Left cardiac atrium (tissue), 4 donors: ENCODE measurements around the gene C19orf25. TPM values are rescaled to one million over a fixed set of nuclear protein-coding genes. Genes with fewer than 3 reads are reported as not detected.

ENCODE experiments used
- ATAC-seq, 2 donors: fragments of 200-7000 bp; cut with Tn5 transposase; one replicate each; pipeline ENCODE4 v1.9.1; 2020; ENCODE audit warnings: mild to moderate bottlenecking in 2 of 2, moderate library complexity in 2 of 2
- DNase-seq: peaks from one replicate; pipeline ENCODE4 v3.0.0-alpha.2; 2020
- intact Hi-C, 2 donors: fragments of 100-400 bp; cut with DNase I; formaldehyde crosslinking; loops; one replicate each; pipeline versions ENCODE4 v1.14.1 to v1.15.1; 2022 to 2023
- total RNA-seq, 2 donors: library from RNA; stranded (reverse); fragmentation: NEBNext Ultra II Directional; extraction: Animal tissue kit (Norgen Biotek cat#: 25700); gene quantifications; one replicate each; pipeline ENCODE4 v1.2.1, GENCODE V29; 2021
- donor health status: DM: no; HTN: yes; CAD: no.
- donor health status: DM: no; HTN: yes; CAD: no; lungs with severe emphysema.
- donor health status: DM: yes; HTN: yes; CAD: no.
- donor health status: Dilated cardiomyopathy.

The C19orf25 gene
- total RNA-seq, 2 donors from 2014 or later, result 16.1 to 18.9 TPM

GRCh38 chr19:1427221-1427920 lies 51.6 kb downstream of the C19orf25 start:
- intact Hi-C loops, result no loop called here
- no peak for DNase-seq
- ATAC-seq, result no peak

- ATAC-seq (no peak), DNase-seq (no peak)
- intact Hi-C loops, result no loop called here
These were observed 52.3 kb downstream of the C19orf25 start for GRCh38 chr19:1426736-1427135.

- intact Hi-C loops, result no loop called here
- ATAC-seq (no peak), DNase-seq (no peak)
These were observed 53.1 kb downstream of the C19orf25 start for GRCh38 chr19:1425902-1426301.

GRCh38 chr19:1425102-1425837 lies 53.7 kb downstream of the C19orf25 start:
- ATAC-seq (no peak), DNase-seq (no peak)
- intact Hi-C loops, result no loop called here

- no peak for ATAC-seq
- intact Hi-C loops, result no loop called here
- no peak for DNase-seq
These were observed 54.6 kb downstream of the C19orf25 start for GRCh38 chr19:1424192-1424955.

- no peak for DNase-seq
- intact Hi-C loops, result no loop called here
- ATAC-seq, result no peak
These were observed 55.4 kb downstream of the C19orf25 start for GRCh38 chr19:1423436-1424191.

Other genes starting within 250 kb of the C19orf25 start
- gene CBARP, start 241.2 kb downstream of the C19orf25 start, total RNA-seq, result 1 to 10 TPM; 1.6 to 3.8 TPM
- 100 to 1,000 TPM; 540 to 639 TPM for gene ATP5F1D, start 237.5 kb downstream of the C19orf25 start, total RNA-seq
- gene MIDN, start 230.6 kb downstream of the C19orf25 start, total RNA-seq, result 100 to 1,000 TPM in 1 of 2 donors, 10 to 100 TPM in 1; 58.7 to 148 TPM
- gene CIRBP, start 209.9 kb downstream of the C19orf25 start, total RNA-seq, result 100 to 1,000 TPM; 229 to 379 TPM
- gene FAM174C, start 203.7 kb downstream of the C19orf25 start, total RNA-seq, result 10 to 100 TPM; 19.2 to 21.4 TPM
- not detected for gene EFNA2, start 193.3 kb downstream of the C19orf25 start, total RNA-seq
- 100 to 1,000 TPM; 240 to 267 TPM for gene NDUFS7, start 95.3 kb downstream of the C19orf25 start, total RNA-seq
- gene GAMT, start 77.7 kb downstream of the C19orf25 start, total RNA-seq, result 10 to 100 TPM; 36.0 to 48.1 TPM
- gene DAZAP1, start 71.6 kb downstream of the C19orf25 start, total RNA-seq, result 10 to 100 TPM; 74.1 to 95.7 TPM
- 100 to 1,000 TPM; 714 to 737 TPM for gene RPS15, start 40.8 kb downstream of the C19orf25 start, total RNA-seq
- under 1 TPM; 0.18 to 0.21 TPM for gene APC2, start 29.1 kb downstream of the C19orf25 start, total RNA-seq
- gene PCSK4, start 11.1 kb upstream of the C19orf25 start, total RNA-seq, result 1 to 10 TPM in 1 of 2 donors, under 1 TPM in 1; 0.89 to 1.6 TPM
- 1 to 10 TPM; 2.2 to 2.3 TPM for gene REEP6, start 12.0 kb upstream of the C19orf25 start, total RNA-seq
- 10 to 100 TPM; 18.9 to 25.0 TPM for gene ADAMTSL5, start 33.8 kb upstream of the C19orf25 start, total RNA-seq
- gene PLK5, start 44.9 kb upstream of the C19orf25 start, total RNA-seq, result not detected
- gene MEX3D, start 89.1 kb upstream of the C19orf25 start, total RNA-seq, result 10 to 100 TPM; 10.9 to 12.0 TPM
- 10 to 100 TPM; 58.0 to 60.8 TPM for gene MBD3, start 113.7 kb upstream of the C19orf25 start, total RNA-seq
- 100 to 1,000 TPM; 674 to 933 TPM for gene UQCR11, start 126.2 kb upstream of the C19orf25 start, total RNA-seq
- gene TCF3, start 173.4 kb upstream of the C19orf25 start, total RNA-seq, result 10 to 100 TPM; 24.1 to 25.8 TPM